Body of pancreas (tissue), 4 donors: ENCODE results near the gene CNPY1. TPM values are rescaled to one million over a fixed set of nuclear protein-coding genes. Genes with fewer than 3 reads are reported as not detected.

ENCODE experiments used
- ATAC-seq: fragments of 150-250 bp; one replicate; pipeline ENCODE4 v1.9.1; 2016
- DNase-seq, 4 donors: peaks; one replicate each; pipeline ENCODE4 v3.0.0-alpha.2; 2019
- H3K27ac ChIP-seq, 4 donors: fragments of 200-600 bp; sonication (generic); 1 replicate in 3 of 4; 2 replicates in 1 of 4; pipeline versions ENCODE4 v1.5.1 to v1.6.1; 2016 to 2019; ENCODE audit warnings: mild to moderate bottlenecking in 1 of 4, mixed read lengths in 1 of 4, moderate library complexity in 1 of 4
- H3K27me3 ChIP-seq, 2 donors: fragments of 200-600 bp; sonication (generic); one replicate each; pipeline ENCODE4 v1.6.0; 2016; ENCODE audit warnings: mild to moderate bottlenecking in 1 of 2
- H3K36me3 ChIP-seq, 2 donors: fragments of 200-600 bp; sonication (generic); replicated peaks in 1 of 2; 2 replicates each; pipeline ENCODE4 v1.5.1; 2016; ENCODE audit warnings: low read depth in 2 of 2; ENCODE audit not compliant: insufficient read depth in 1 of 2
- H3K4me1 ChIP-seq: fragments of 200-600 bp; sonication (generic); one replicate; pipeline ENCODE4 v1.6.0; 2016
- H3K4me3 ChIP-seq, 2 donors: fragments of 200-600 bp; sonication (generic); 1 replicate in 1 of 2; 2 replicates in 1 of 2; pipeline ENCODE4 v1.5.1; 2016 to 2019
- H3K9me3 ChIP-seq, 3 donors: fragments of 200-600 bp; sonication (generic); 1 replicate in 2 of 3; 2 replicates in 1 of 3; pipeline ENCODE4 v1.5.1; 2016
- CTCF ChIP-seq, 7 experiments: fragments of 450-650 bp in 4 of 7; fragments of 200-600 bp in 3 of 7; sonication (generic) in 3 of 7; IDR thresholded peaks; one replicate each; pipeline ENCODE4 v1.5.1; 2016 to 2019; ENCODE audit warnings: antibody characterized with exemption in 7 of 7
- POLR2A ChIP-seq, 3 donors: fragments of 450-650 bp; IDR thresholded peaks; one replicate each; pipeline ENCODE4 v1.6.1; 2016; ENCODE audit warnings: antibody characterized with exemption in 3 of 3, mild to moderate bottlenecking in 2 of 3
- WGBS, 2 donors: methylation state at CpG; one replicate each; pipeline ENCODE4 v1.1.5; 2017; 5-methylcytosine and 5-hydroxymethylcytosine counted together
- intact Hi-C: fragments of 100-400 bp; cut with DNase I; formaldehyde crosslinking; loops from one replicate; pipeline ENCODE4 v1.15.1; 2023
- total RNA-seq, 2 donors: library from RNA; depleted of rRNA; stranded (reverse); fragments of >200 nt; gene quantifications; one replicate each; pipeline ENCODE4 v1.1.0, GENCODE V29; 2016

The CNPY1 gene
- total RNA-seq, 2 donors from 2014 or later, result not detected

GRCh38 chr7:155586843-155587440, 40.6 kb upstream of the CNPY1 start:
- Histone ChIP-seq H3K4me3 (no peak overlapping the region), H3K9me3 (no peaks in the 10 kb centered on the region), H3K27me3 (no peaks in the 10 kb centered on the region), H3K4me1 (no peaks in the 10 kb centered on the region), H3K36me3 (no peaks in the 10 kb centered on the region), H3K27ac (no peak overlapping the region)
- DNase-seq (no peak), ATAC-seq (no peak)
- WGBS, 2 donors, result 90 to 95% methylated on average over 14 of the region's 14 CpGs
- no peak for TF ChIP-seq POLR2A (IDR thresholded peaks at IDR 0.05)
- TF ChIP-seq CTCF (IDR thresholded peaks at IDR 0.05), result no peak
- intact Hi-C loops, result no loop called here

GRCh38 chr7:155585951-155586350, 39.6 kb upstream of the CNPY1 start:
- intact Hi-C loops, result no loop called here
- no peak for TF ChIP-seq CTCF (IDR thresholded peaks at IDR 0.05)
- TF ChIP-seq POLR2A (IDR thresholded peaks at IDR 0.05), result no peak
- ATAC-seq (no peak), DNase-seq (no peak)
- H3K9me3 ChIP-seq, result no peaks in the 10 kb centered on the region
- WGBS, 2 donors, result 62% methylated on average over 6 of the region's 6 CpGs
- no peaks in the 10 kb centered on the region for H3K27me3 ChIP-seq
- H3K36me3 ChIP-seq, result no peaks in the 10 kb centered on the region
- H3K4me1 ChIP-seq, result no peaks in the 10 kb centered on the region
- H3K4me3 ChIP-seq, result no peak overlapping the region
- H3K27ac ChIP-seq, result no peak overlapping the region

GRCh38 chr7:155585532-155585895, 39.2 kb upstream of the CNPY1 start:
- H3K36me3 ChIP-seq, result no peaks in the 10 kb centered on the region
- TF ChIP-seq POLR2A (IDR thresholded peaks at IDR 0.05) (no peak), CTCF (IDR thresholded peaks at IDR 0.05) (peak in 1 of 7 experiments; percentile 17)
- 73 to 76% methylated on average over 8 of the region's 8 CpGs for WGBS, 2 donors
- no peak overlapping the region for H3K27ac ChIP-seq
- H3K9me3 ChIP-seq, result no peaks in the 10 kb centered on the region
- no peak overlapping the region for H3K4me3 ChIP-seq
- intact Hi-C loops, result no loop called here
- no peaks in the 10 kb centered on the region for H3K4me1 ChIP-seq
- H3K27me3 ChIP-seq, result no peaks in the 10 kb centered on the region
- no peak for DNase-seq
- no peak for ATAC-seq

- Histone ChIP-seq H3K27ac (no peak overlapping the region), H3K4me3 (no peak overlapping the region), H3K36me3 (no peaks in the 10 kb centered on the region), H3K4me1 (no peaks in the 10 kb centered on the region), H3K27me3 (no peaks in the 10 kb centered on the region), H3K9me3 (no peaks in the 10 kb centered on the region)
- TF ChIP-seq CTCF (IDR thresholded peaks at IDR 0.05), result no peak
- no peak for TF ChIP-seq POLR2A (IDR thresholded peaks at IDR 0.05)
- ATAC-seq (peak; percentile 83), DNase-seq (peak; percentile 34 to 71 (median 56))
- intact Hi-C loops, result no loop called here
- WGBS, 2 donors, result 40 to 46% methylated on average over 16 to 17 of the region's 17 CpGs
These were observed 38.6 kb upstream of the CNPY1 start for GRCh38 chr7:155584763-155585531.

- no peaks in the 10 kb centered on the region for H3K9me3 ChIP-seq
- ATAC-seq (no peak), DNase-seq (no peak)
- WGBS, 2 donors, result 81 to 91% methylated on average over 3 to 4 of the region's 7 CpGs
- no peak for TF ChIP-seq POLR2A (IDR thresholded peaks at IDR 0.05)
- TF ChIP-seq CTCF (IDR thresholded peaks at IDR 0.05), result no peak
- H3K4me1 ChIP-seq, result no peaks in the 10 kb centered on the region
- no peak overlapping the region for H3K27ac ChIP-seq
- H3K36me3 ChIP-seq, result no peaks in the 10 kb centered on the region
- no peak overlapping the region for H3K4me3 ChIP-seq
- H3K27me3 ChIP-seq, result no peaks in the 10 kb centered on the region
- intact Hi-C loops, result no loop called here
These were observed 37.9 kb upstream of the CNPY1 start for GRCh38 chr7:155584261-155584660.
